ENCODE data around the gene ISX. TPM values are rescaled to one million over a fixed set of nuclear protein-coding genes. Genes with fewer than 3 reads are reported as not detected.
"Not testable (repeated sequence)": the region's sequence is repeated elsewhere in the genome, so short reads cannot be mapped to it uniquely, and the experiment has no call there.

The ISX gene
- total RNA-seq (2014; rRNA removed; shearing (Covaris generic)): not detected in 2 replicates

DNA sequence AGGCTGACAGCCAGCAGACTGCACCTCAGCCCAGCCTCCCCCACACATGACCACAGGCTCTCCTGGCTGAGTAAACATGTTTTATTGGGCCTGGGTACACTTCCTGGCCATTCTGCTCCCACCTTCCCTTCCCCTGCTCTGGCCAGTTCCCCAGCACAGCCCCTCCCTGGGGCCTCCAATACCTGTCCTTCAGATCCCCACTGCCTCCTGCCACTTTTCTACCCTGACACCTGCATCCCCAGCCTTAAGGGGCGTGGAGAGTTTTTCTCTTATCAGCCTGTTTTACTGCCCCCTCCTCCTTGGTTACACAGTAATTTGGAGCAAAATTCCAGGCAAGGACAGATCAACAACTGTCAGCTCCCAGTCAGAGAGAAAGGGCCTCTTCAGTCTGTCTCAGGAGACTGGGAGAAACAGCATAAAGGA is at the start of gene ISX:
Gene ISX (plus strand): TSS at position 363 of the 423 bp plus-strand sequence. CDS start 930 bp downstream, outside the sequence.
- DNase-seq (ENCODE audit: low read depth): no peak

DNA sequence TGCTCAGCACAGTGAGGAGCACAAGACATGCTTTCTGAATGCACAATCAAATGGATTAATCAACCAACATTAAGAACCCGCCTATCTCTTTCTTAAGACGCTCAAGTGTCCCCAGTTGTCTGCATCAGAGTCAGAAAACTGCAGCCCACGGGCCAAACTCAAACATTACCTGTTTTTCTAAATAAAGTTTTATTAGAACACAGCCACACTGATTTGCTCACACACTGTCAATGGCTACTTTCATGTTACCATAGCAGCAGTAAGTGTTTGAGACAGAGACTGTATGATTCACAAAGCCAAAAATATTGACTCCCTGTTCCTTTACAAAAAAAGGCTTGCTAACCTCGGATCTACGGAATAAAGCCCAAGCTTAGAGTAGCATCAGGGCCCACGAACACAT is 49.0 kb upstream of the ISX start:
- no peak for DNase-seq (ENCODE audit: low read depth)

GRCh38 chr22:35018995-35019394 is 47.0 kb upstream of the ISX start:
- no peak for DNase-seq (ENCODE audit: low read depth)

DNA sequence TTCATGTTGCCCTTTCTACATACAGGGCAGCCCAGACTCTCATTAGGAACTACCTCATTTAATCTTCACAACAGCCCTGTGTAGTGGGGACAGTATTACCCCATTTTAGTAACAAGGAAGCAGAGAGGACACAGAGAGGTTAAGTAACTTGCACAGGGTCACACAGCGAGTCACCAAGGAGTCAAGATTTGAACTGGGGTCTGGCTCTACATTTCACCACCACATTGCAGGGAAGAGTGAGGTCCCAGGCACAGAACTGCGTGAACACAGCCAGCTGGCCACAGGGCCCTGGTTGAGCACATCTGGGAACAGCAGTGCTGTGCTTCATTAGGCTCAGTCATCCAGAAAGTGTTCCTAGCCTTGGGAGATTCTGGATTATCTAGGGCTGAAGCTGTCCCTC is 45.4 kb upstream of the ISX start:
- no peak for DNase-seq (ENCODE audit: low read depth)

GRCh38 chr22:35021161-35021560 is 44.8 kb upstream of the ISX start:
- DNase-seq (ENCODE audit: low read depth): no peak

DNA sequence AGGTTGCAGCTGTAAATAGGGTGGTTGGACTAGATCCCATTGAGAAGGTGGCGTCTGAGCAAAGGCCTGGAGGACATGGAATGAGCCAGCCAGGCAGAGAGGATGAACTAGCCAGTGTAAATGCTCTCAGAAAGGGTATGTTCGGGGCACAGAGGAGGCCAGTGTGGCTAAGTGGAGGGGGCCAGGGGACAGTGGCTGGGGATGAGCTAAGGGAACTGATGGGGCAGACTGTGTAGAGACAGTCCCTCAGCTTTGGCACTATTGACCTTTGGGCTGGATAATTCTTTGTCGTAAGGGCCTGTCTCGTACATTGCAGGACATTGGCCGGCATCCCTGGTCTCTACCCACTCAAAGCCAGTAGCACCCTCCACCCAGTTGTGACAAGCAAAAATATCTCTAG is 43.7 kb upstream of the ISX start:
- DNase-seq (ENCODE audit: low read depth): no peak

DNA sequence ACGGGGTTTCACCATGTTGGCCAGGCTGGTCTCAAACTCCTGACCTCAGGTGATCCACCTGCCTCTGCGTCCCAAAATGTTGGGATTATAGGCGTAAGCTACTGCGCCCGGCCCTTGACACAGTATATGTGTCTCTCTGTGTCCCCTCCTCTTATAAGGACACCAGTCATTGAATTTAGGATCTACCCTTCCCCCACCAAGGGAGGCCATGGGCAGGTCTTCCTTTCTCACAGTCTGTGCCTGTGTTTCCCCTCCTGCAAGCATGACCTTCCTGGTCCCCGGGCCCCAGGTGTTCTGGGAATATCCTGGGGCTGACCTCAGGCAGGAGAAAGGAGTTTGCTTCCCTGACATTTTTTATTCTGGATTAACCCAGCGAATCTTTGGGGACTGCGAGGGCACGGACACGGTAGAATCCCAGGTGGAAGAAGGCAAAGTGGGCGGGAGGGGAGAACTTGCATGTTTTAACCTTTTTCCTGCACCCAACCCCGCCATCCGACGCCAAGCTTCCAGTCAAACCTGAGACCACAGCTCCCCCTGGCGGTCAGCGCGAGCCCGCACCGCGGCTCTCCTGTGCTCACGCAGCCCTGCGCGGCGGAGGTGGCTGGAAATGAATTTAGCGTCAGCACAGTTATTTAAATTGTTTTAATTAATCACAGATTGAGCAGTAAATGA is 42.1 kb upstream of the ISX start:
- DNase-seq (ENCODE audit: low read depth): peak; percentile 10

- DNase-seq (ENCODE audit: low read depth): no peak
Measured at GRCh38 chr22:35024364-35024692, 41.6 kb upstream of the ISX start.

GRCh38 chr22:35030112-35030511 is 35.8 kb upstream of the ISX start:
- DNase-seq (ENCODE audit: low read depth): not testable (repeated sequence)

GRCh38 chr22:35032571-35032970 is 33.4 kb upstream of the ISX start:
- no peak for DNase-seq (ENCODE audit: low read depth)

DNA sequence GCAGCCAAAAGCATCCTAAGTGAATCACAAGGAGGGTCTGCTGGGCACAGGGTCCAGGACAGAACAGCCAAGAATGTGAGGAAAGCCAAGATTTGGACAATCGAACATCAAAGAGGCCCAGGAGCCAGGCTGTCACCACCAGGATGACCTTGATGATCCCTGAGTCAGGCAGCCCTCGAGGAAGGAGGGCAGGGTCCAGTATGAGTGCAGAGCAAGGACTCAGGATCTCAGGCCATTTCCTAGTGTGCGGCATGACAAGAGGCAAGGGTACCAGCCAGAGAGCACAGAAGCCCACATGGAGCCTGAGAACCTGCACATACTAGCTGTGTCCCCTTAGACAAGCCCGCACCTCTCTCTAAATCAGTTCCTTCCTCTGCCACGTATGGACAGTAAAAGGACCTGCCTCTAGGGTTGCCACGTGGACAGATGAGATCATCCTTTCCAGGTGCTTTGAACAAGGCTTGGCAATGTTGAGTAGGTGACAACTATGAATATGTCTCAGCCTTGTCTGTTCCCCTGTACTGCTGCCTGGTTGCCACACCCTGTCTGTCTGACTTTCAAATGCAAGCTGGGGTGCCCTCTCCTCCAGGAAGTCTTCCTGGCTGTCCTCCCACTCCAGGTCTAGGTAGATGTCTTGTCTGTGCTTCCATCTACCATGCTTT is 32.2 kb upstream of the ISX start:
- no peak for DNase-seq (ENCODE audit: low read depth)

DNA sequence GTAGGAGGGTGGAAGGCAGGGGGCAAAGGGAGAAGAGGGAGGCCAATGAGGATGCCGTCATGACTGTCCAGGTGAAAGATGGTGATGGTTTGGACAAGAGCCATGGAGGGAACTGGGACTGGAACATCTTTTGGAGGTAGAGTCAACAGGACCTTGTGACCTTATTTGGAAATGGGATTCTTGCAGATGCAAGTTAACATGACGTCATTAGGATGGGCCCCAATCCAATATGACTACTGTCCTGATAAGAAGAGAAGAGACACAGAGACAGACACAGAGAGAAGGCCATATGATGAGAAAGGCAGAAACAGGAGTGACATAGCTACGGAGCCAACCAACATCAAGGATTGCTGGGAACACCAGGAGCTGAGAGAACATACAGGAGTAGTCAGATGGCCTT is 31.0 kb upstream of the ISX start:
- DNase-seq (ENCODE audit: low read depth): no peak

- DNase-seq (ENCODE audit: low read depth): no peak
Measured at GRCh38 chr22:35037089-35037488, 28.9 kb upstream of the ISX start.

DNA sequence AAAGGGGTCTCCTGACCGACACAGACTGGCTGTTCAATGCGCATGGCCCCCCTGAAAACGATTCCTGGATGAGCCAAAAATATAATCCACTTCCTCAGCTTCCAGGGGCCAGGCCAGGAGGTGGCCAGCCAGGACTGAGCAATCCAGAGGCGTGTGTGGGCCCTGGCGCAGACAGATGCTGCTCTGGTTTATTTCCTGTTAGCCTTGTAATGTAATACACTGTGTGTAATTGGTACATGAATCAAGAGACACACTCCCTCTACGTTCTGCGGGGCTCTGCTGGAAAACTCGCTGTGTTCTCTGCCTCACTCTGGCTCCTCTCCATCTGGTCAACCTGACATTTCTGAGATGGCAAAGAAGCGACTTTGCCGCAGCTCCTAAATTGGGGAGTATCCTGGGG is 26.3 kb upstream of the ISX start:
- peak; percentile 13 for DNase-seq (ENCODE audit: low read depth)

DNA sequence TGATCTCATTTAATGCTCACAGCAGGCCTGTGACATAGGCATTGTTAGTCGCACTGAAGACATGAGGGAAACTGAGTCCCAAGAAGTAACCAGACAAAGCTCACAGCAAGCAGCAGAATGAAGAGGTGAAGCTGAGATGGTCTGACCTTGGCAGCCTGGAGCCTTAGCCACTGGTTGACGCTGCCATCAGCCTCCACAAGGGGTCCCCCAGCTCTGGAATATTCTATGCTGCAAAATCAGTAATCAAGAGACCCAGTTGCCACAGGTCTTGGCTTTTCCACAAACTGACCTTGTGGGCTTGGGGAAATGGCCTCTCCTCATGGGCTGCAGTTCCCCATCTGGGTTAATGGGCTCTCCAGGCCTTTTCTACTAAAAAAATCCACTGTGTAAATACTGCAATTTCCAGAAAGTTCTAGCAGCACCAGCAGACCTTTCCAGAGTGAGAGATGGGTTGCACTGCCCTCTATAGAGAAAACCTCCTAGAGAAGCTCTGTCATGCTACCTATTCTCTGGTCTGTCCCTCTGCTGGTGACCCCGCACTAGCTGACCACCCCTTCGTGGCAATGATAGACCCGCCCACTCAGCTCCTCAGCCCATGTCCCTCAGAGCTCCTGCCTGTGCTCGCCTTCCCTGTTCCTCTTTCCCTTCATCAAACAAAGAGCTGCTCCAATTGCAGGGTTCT is 22.6 kb upstream of the ISX start:
- DNase-seq (ENCODE audit: low read depth): no peak

GRCh38 chr22:35043934-35044319 is 22.0 kb upstream of the ISX start:
- no peak for DNase-seq (ENCODE audit: low read depth)

- DNase-seq (ENCODE audit: low read depth): no peak
Measured at GRCh38 chr22:35044607-35045390, 21.2 kb upstream of the ISX start.

- no peak for DNase-seq (ENCODE audit: low read depth)
Measured at GRCh38 chr22:35045451-35045850, 20.5 kb upstream of the ISX start.

DNA sequence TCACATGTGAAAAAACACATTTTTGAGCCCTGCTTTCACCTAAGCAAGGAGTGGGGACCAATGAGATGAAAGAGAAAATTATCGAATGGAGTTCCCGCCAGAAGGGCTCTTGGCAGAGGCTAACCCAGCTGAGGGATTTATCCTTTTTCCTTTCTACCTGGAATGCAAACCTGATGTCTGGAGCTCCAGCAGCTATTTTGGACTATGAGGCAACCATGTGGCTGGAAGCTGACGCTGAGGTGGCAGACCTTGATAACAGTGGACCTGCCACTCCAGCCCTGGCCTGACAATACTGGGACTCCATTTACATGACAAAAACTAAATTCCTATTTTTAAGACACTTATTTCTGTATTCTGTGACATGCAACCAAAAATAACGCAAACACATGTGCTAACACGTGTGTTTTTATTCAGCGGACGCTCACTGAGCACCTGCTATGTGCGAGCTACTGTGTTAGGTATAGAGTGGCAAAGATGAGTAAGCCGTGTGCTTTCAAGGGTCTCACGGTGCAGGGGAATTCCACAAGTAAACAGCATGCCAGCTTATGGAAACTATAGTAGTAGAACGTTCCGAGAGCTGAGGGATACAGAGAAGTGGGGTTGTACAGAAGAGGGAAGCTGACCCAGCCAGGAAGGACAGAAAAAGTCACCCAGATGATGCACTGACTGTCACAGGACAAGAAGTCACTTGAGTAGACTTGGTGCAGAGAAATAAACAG is 19.1 kb upstream of the ISX start:
- DNase-seq (ENCODE audit: low read depth): no peak

DNA sequence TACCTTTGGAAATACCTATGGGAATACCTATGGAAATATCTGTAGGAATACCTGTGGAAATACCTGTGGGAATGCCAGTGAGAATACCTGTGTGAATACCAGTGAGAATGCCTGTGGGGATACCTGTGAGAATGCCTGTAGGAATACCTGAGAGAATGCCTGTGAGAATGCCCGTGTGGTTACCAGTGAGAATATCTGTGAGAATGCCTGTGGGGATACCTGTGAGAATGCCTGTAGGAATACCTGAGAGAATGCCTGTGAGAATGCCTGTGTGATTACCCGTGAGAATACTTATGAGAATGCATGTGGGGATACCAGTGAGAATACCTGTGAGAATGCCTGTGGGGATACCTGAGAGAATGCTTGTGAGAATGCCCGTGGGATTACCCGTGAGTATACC is 15.9 kb upstream of the ISX start:
- not testable (repeated sequence) for DNase-seq (ENCODE audit: low read depth)

DNA sequence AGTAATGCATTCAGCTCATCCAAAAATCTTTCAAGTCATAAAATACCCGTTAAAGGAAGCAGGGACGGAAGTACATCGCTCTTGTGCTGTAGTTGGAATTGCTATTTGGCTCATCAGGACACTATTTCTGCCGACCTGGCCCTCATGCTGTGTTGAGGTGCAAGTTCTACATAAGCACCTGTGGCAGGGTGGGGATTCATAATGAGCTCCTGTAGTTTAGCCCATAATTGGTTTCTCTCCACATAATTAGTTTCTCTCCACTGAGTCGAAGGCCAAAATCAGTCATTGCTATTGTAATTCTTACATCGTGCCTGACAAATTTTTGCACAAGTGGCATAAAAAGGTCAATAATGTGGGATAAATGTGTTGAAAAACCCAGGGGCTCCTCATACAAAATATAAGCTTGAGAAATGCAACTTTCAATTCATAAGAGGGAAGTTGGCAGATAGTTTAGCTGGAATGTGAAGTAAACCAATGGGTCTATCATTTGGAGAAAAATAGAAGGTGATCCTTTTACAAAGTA is 14.9 kb upstream of the ISX start:
- no peak for DNase-seq (ENCODE audit: low read depth)

DNA sequence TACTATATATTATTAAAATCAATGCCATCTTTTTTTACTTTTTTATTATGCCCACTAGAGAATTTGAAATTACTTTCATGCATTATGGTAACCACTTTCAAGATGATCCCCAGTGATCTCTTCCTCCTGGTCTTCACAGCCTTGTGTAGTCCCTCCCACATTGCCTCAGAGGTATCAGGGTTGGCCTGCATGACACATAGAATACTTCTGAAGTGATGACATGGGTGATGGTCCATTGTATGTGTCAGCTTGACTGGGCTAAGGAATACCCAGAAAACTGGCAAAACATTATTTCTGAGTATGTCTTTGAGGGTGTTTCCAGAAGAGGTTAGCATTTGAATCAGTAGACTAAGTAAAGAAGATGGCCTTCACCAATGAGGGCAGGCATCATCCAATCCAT is 14.2 kb upstream of the ISX start:
- no peak for DNase-seq (ENCODE audit: low read depth)
